Stimulated activated CD4-positive, alpha-beta T cell treated with anti-CD3 and anti-CD28 coated beads, Interleukin-12 subunit alpha, Interleukin-12 subunit beta, amount 100 ng/mL, for 48 hours (primary cell): ENCODE results near the gene MOGAT2.
"Not testable (repeated sequence)": the region's sequence is repeated elsewhere in the genome, so short reads cannot be mapped to it uniquely, and the experiment has no call there.

Source experiments
- DNase-seq, 3 donors: peaks; one replicate each; pipeline ENCODE4 v3.0.0-alpha.2; 2020; ENCODE audit warnings: low read depth in 2 of 3, low spot score in 1 of 3

MOGAT2 gene

GRCh38 chr11:75718419-75719339, 1.0 kb downstream of the MOGAT2 start:
- DNase-seq = no peak

GRCh38 chr11:75719340-75720239, 2.0 kb downstream of the MOGAT2 start:
- DNase-seq = no peak

DNA sequence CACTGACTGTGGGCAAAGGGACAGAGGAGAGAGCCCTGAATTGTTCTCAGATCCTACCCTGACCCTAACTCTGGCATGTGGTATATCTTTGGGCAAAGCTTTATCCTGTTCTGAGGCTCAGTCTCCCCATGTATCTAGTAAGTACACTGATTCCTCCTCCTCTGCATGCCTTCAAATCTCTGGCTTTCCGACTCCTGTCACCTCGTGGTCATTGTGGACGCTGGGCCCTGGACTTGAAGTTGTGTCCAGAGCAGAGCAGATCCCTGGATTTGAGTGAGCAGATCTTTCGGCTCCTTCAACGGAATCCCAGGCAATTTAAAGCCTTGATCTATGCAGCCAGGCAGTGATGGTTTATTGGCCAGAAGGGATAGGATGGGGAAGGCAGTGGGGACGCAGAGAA, 3.0 kb downstream of the MOGAT2 start:
- DNase-seq = no peak

DNA sequence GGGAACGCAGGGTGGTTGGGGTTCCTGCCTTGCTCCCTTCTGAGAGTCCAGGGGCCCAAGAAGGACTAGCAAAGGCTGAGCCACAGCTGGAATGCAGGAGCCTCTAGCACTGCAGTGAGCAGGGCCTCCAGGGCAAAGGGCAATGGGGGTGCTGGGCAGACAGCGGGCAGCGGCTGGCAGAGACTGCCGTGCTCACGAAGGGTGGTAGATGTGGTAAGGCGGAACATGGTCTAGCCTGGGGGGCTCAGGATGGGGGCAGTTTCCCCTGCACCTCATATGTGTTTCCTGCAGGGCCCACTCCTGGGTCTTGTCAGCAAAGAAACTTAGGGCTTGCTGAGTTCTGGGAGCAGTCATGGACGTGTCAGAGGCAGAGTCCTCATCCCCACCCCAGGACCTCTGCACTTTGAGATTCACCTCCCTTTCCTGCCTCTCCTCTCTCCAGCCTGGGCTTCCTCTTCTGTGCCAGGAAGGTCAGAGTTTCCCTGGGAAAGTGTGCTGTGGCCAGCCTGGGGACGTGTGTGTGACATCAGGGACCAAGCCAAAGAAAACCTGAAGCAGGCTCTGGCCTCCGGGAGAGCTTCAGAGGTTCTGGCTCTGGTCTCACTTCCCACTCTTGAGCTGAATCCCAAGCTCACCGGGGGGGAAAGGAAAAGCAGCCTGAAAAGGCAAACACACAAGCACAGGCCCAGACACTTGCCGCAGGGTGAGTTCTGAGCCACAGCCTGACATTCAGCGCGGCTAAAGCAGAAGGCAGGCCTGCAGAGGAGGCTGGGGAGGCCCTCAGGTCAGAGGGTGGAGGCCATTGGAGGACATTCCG, 4.4 kb downstream of the MOGAT2 start:
- DNase-seq = no peak

GRCh38 chr11:75722669-75723042, 5.0 kb downstream of the MOGAT2 start:
- no peak for DNase-seq

DNA sequence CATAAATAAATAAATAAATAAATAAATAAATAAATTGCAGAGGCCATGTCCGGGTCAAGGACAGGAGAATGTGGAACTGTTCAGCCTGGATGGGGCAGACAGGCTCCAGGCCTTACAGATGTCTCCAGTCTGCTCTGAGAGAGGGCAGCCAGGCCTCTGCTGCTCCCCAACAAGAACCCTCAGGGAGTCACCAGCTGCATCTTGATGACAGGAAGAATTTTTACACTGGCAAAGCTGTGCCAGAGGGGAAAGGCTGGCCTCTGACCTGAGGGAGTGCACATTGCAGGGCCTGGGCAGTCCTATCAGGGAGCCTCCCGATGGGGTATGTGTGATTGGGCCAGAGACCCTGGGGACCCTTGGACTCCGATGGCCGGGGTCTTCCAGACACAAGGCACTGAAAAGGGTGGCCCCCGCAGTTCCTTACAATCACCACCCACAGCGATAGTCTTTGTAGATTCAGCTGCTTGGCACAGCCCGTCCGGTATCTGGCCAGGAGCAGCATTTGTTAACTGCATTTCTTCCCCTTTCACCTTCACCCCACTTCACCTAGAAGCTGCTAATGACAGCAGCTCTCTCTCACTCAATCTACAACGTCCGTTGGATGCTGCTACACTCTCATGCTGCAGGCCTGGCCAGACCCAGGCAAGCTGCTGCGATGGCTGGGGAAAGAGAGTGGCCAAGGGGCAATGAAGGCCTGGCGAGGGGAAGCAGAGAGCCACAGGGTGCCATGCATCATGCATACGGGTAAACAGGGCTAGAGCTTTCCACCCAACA, 8.1 kb downstream of the MOGAT2 start:
- DNase-seq = no peak

- DNase-seq = no peak
Observed at GRCh38 chr11:75728992-75729391, 11.4 kb downstream of the MOGAT2 start.

- no peak for DNase-seq
Observed at GRCh38 chr11:75731095-75731494, 13.5 kb downstream of the MOGAT2 start.

GRCh38 chr11:75733071-75733430, 15.4 kb downstream of the MOGAT2 start:
- no peak for DNase-seq

DNA sequence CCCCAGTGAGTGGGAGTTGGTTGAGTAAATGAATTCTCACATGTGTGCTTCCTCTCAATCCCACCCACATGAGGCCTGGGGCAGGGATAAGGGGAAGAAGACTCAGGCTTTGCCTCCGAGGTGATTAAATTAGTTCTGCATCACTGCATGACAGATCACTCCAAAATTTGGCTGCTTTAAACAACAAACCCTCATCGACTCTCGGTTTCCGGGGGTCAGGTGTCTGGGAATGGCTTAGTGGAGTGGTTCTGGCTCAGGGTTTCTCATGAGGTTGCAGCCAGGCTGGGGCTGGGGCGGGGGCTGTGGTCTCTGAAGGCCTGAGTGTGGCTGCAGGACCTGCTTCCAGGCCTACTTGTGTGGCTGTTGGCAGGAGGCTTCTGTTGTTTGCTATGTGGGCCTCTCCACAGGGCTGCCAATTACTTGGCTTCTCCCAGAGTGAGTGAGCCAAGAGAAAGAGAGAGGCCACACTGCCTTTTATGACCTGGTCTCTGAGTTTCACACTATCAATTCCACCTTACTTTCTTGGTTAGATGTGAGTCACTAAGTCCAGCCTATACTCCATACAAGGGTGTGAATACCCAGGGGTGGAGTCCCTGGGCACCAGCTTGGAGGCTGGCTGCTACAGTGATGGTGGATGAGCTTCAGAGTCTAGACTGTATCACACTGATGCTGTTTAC, 15.9 kb downstream of the MOGAT2 start:
- no peak for DNase-seq

DNA sequence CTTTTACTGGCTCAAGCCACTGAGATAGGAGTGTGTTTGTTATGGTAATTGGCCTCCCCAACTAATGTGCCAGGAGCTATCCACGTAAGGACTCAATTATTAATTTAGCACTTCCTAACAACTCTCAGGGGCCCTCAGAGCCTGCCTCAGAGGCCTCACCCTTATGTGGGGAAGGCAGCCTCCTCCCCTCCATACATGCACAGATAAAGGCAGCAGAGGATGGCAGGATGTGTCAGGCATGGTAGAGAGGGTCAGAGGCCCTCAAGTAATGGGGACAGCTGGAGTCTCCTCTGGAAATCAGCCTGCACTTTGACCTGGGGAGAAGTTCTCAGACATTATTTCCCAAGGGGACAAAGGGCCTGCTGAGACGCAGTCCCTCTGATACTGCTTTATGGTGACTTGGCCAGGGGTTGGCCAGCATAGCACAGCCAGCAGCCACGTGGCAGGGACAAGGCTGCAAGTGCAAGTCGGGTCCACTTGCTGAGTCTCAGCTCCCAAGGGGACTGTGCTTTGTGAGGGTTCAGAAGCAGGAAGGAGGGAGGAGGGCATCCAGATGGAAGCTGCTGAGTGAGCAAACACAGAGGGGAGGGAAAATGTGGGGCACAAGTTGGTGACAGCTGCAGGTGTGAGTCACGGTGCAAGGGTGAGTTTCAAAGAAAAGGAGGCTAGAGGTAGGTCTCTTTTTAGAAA, 17.0 kb downstream of the MOGAT2 start:
- DNase-seq = no peak

DNA sequence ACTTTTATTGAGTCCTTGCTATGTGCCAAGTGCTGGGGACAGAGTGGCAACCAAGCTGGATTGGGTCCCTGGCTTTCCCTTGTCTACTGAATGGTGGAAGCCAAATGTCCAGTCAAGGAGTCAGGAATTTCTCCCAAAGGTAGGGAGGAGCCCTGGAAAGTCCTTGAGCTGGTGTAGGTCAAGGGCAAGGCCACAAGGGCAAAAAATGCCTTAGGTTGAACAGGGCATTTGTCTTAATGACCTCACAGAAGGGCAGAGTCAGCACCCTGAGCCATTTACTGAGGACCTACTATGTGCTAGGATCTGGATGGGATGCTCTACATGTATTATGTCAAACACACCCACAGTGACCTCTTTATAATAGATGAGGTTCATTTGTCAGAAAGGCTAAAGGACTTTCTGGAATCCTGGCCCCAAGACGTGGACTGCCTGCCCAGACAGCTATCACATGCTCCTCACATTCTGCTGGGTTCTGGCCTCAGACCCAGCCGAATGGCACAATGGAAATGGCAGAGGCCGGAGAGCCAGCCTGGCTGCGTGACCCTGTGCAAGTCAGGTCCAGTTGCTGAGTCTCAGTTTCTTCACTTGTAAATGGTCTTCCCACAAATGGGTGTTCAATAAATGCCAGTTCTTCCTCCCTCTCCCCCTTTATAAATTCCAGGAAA, 17.7 kb downstream of the MOGAT2 start:
- no peak for DNase-seq

DNA sequence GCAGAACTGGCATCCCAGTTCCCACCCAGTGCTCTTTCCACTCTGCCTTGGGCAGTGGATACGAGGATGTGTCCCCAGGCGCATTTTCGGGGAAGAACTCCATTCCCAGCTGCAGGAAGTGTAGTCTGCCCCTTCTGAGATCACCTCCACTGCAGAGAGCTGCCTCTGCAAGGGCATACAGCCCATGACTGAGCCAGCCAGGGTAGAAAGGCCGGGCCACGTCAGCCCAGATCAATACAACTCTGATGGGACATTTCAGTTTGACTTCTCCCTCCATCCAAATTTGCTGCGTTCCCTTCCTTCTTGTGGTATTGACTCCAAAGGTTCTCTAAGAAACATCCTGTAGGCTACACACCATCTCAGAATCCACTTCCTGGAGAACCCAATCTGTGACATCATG, 19.7 kb downstream of the MOGAT2 start:
- DNase-seq = no peak

DNA sequence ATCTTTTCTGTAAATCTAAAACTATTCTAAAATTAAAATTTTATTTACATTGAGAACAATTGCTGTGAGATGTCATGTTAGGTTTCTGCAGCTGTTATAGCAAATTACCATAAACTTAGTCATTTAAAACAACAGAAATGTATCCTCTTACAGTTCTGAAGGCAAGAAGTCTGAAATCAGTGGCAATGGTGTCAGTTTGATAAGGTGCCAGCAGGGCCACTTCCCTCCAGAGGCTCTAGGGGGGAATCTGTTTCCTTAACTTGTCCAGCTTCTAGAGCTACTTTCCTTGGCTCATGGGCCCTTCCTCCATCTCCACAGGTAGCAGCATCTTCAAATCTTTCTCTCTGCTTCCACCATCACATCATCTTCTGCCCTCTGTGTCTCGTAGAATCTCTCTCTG, 23.0 kb downstream of the MOGAT2 start:
- no peak for DNase-seq

DNA sequence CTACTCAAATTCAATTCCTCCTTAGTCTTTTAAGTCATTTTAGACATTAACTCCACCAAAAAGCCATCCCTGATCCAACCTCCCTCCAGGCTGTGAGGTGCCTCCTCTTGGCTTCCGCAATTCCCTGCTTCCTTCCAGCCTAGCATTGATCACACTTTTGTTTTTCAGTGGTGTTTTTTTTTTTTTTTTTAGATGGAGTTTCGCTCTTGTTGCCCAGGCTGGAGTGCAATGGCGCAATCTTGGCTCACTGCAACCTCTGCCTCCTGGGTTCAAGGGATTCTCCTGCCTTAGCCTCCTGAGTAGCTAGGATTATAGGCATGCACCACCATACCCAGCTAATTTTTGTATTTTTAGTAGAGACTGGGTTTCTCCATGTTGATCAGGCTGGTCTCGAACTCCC, 25.5 kb downstream of the MOGAT2 start:
- not testable (repeated sequence) for DNase-seq

- DNase-seq = no peak
Observed at GRCh38 chr11:75743711-75744563, 26.3 kb downstream of the MOGAT2 start.

GRCh38 chr11:75745807-75746206, 28.2 kb downstream of the MOGAT2 start:
- no peak for DNase-seq

GRCh38 chr11:75748729-75749273, 31.2 kb downstream of the MOGAT2 start:
- DNase-seq = not testable (repeated sequence)
